A549 (cell line): ENCODE results near the gene TIAM2.

ENCODE experiments used
- CBX2 ChIP-seq: fragments of 200-600 bp; sonication (generic); IDR thresholded peaks from 2 replicates; pipeline ENCODE4 v1.6.1; 2016; ENCODE audit warnings: low read depth, mild to moderate bottlenecking, borderline replicate concordance
- CEBPB ChIP-seq, 2 experiments: fragments of >200 bp in 1 of 2; sonication (Bioruptor Twin) in 1 of 2; formaldehyde crosslinking in 1 of 2; IDR thresholded peaks; 2 replicates each; pipeline ENCODE4 v1.6.1; 2012 to 2016
- CTCF ChIP-seq: fragments of >200 bp; sonication (Bioruptor Twin); formaldehyde crosslinking; IDR thresholded peaks from 3 replicates; pipeline ENCODE4 v1.5.1; 2016
- E2F6 ChIP-seq: IDR thresholded peaks from 2 replicates; pipeline ENCODE4 v1.6.1; 2012; ENCODE audit warnings: low read depth, borderline replicate concordance
- EHMT2 ChIP-seq: fragments of 200-600 bp; sonication (generic); IDR thresholded peaks from 2 replicates; pipeline ENCODE4 v1.6.1; 2016; ENCODE audit warnings: antibody characterized with exemption, low read depth, mild to moderate bottlenecking, moderate library complexity
- POLR2A ChIP-seq: IDR thresholded peaks from 2 replicates; pipeline ENCODE4 v1.6.1; 2012; ENCODE audit warnings: mild to moderate bottlenecking, low read length
- RAD21 ChIP-seq, 2 experiments: fragments of >200 bp in 1 of 2; sonication (Bioruptor Twin) in 1 of 2; formaldehyde crosslinking in 1 of 2; IDR thresholded peaks in 1 of 2; conservative IDR thresholded peaks in 1 of 2; 2 replicates in 1 of 2; 3 replicates in 1 of 2; pipeline ENCODE4 v1.6.1; 2012 to 2018; ENCODE audit warnings: inconsistent platforms in 1 of 2
- RNF2 ChIP-seq: fragments of 200-600 bp; sonication (generic); IDR thresholded peaks from 2 replicates; pipeline ENCODE4 v1.6.1; 2016; ENCODE audit warnings: low read depth, mild to moderate bottlenecking, antibody characterized with exemption, moderate library complexity, borderline replicate concordance

GRCh38 chr6:155040901-155041650 lies 46.0 kb downstream of the TIAM2 start:
- TF ChIP-seq CTCF (no peak), E2F6 (no peak), POLR2A (no peak), RNF2 (no peak), RAD21 (conservative IDR thresholded peaks at IDR 0.05 in 1 of 2, IDR thresholded peaks at IDR 0.05 in 1 of 2) (no peak), CBX2 (no peak), EHMT2 (no peak), CEBPB (IDR thresholded peaks at IDR 0.05) (no peak)
